NB4 (cell line): ENCODE results near the gene CPXM1.

ENCODE experiments used
- DNase-seq: peaks from one replicate; pipeline ENCODE4 v3.0.0; 2010; ENCODE audit warnings: low read depth
- H3K4me3 ChIP-seq: one replicate; pipeline ENCODE4 v1.5.1; 2011; ENCODE audit warnings: mild to moderate bottlenecking, low read depth, low read length, moderate library complexity
- MAX ChIP-seq: IDR thresholded peaks from 2 replicates; pipeline ENCODE4 v1.6.1; 2011; ENCODE audit warnings: low read depth, low read length
- MYC ChIP-seq: IDR thresholded peaks from 2 replicates; pipeline ENCODE4 v1.6.1; 2011; ENCODE audit warnings: low read depth, low read length
- POLR2A ChIP-seq: IDR thresholded peaks from 2 replicates; pipeline ENCODE4 v1.6.1; 2011; ENCODE audit warnings: mild to moderate bottlenecking; ENCODE audit not compliant: insufficient read length; ENCODE audit errors: extremely low read depth
- TF ChIP-seq, protein P1 (sequence below): IDR thresholded peaks from one replicate; pipeline ENCODE4 v1.5.1; 2012; ENCODE audit warnings: low read depth, low read length

CPXM1 gene

GRCh38 chr20:2748551-2749342 is 51.7 kb downstream of the CPXM1 start:
- no peak overlapping the region for H3K4me3 ChIP-seq
- TF ChIP-seq POLR2A (no peak), MAX (no peak), MYC (no peak)
- TF ChIP-seq, protein P1, sequence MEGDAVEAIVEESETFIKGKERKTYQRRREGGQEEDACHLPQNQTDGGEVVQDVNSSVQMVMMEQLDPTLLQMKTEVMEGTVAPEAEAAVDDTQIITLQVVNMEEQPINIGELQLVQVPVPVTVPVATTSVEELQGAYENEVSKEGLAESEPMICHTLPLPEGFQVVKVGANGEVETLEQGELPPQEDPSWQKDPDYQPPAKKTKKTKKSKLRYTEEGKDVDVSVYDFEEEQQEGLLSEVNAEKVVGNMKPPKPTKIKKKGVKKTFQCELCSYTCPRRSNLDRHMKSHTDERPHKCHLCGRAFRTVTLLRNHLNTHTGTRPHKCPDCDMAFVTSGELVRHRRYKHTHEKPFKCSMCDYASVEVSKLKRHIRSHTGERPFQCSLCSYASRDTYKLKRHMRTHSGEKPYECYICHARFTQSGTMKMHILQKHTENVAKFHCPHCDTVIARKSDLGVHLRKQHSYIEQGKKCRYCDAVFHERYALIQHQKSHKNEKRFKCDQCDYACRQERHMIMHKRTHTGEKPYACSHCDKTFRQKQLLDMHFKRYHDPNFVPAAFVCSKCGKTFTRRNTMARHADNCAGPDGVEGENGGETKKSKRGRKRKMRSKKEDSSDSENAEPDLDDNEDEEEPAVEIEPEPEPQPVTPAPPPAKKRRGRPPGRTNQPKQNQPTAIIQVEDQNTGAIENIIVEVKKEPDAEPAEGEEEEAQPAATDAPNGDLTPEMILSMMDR, result no peak
- no peak for DNase-seq

- TF ChIP-seq MAX, result no peak
- TF ChIP-seq MYC, result no peak
- TF ChIP-seq, protein P1, result no peak
- no peak for TF ChIP-seq POLR2A
- no peak for DNase-seq
- no peak overlapping the region for H3K4me3 ChIP-seq
Observed at GRCh38 chr20:2747676-2748235, 52.7 kb downstream of the CPXM1 start.

DNA sequence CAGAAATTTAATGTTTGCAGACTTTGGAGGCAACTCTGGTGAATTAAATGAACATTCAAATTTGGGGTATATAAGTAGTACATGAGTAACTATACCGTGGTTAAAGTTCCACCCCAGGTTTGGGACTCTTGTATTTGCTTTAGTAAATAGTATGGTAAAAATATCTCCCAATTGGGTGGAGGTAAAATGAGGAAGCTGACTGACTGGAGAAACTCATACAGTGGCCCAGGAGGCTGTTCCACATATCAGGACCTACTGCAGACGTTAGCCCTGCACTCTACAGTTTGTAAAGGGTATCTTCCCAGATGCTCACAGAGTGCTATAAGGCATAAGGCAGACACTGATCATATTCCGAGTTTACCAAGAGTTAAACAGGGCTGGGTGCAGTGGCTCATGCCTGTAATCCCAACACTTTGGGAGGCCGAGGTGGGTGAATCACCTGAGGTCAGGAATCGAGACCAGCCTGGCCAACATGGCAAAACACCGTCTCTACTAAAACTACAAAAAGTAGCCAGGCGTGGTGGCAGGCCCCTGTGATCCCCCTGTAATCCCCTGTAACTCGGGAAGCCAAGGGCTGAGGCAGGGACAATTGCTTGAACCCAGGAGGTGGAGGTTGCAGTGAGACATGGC is 53.7 kb downstream of the CPXM1 start:
- peak; percentile 67 for DNase-seq
- TF ChIP-seq MYC (no peak), MAX (no peak), POLR2A (no peak)
- TF ChIP-seq, protein P1, result no peak
- no peak overlapping the region for H3K4me3 ChIP-seq

DNA sequence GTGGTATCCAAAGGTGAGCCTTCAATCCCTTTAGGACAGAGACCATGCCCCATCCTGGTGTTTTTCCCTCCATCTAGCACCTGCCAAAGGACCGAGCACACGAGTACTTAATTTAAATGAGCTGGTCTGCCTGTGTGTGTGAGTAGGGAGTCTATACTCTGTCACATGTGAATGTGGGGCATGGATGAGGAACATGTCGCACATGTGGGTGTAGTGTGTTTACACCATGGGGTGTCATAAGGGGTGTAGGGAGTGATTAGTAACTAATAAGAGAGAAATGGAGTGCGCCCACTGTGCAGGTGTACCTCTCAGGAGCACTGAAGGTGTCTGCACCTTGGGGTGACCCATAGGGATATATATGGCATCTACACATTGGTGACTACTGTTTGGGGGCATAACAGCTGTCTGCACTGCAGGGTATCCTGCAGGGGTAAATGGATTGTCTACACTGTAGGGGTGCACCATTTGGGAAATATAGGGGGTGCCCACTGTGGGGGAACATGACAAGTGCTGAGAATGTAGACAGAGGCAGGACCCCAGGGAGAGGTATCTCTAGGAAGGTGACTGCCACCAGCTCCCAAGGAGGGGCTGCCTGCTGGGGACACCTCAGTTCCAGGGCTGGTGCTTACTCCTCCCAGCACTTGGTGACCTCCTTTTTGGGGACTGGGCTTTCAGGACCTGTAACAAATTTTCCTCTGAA is 54.3 kb downstream of the CPXM1 start:
- H3K4me3 ChIP-seq, result no peak overlapping the region
- DNase-seq, result no peak
- no peak for TF ChIP-seq MYC
- no peak for TF ChIP-seq MAX
- TF ChIP-seq POLR2A, result no peak
- TF ChIP-seq, protein P1, result no peak

GRCh38 chr20:2745060-2745910 is 55.1 kb downstream of the CPXM1 start:
- no peak overlapping the region for H3K4me3 ChIP-seq
- TF ChIP-seq, protein P1, result no peak
- no peak for DNase-seq
